GM19463 (cell line): ENCODE results near the gene CAMK1G.

Experiments
- ATAC-seq: cut with Tn5 transposase; IDR thresholded peaks from one replicate; pipeline ENCODE4 v1.9.1; 2021; ENCODE audit warnings: mild to moderate bottlenecking, moderate library complexity; ENCODE audit not compliant: unreplicated experiment

Gene CAMK1G

GRCh38 chr1:209597499-209597898 lies 14.0 kb downstream of the CAMK1G start:
- no peak for ATAC-seq

GRCh38 chr1:209598227-209598626 lies 14.7 kb downstream of the CAMK1G start:
- ATAC-seq: no peak

- no peak for ATAC-seq
These were observed 17.0 kb downstream of the CAMK1G start for GRCh38 chr1:209600541-209600940.

- peak; percentile 81 for ATAC-seq
These were observed 18.5 kb downstream of the CAMK1G start for GRCh38 chr1:209601809-209602657.

- ATAC-seq: no peak
These were observed 20.4 kb downstream of the CAMK1G start for GRCh38 chr1:209603877-209604276.

- ATAC-seq: peak; percentile 95
These were observed 23.7 kb downstream of the CAMK1G start for GRCh38 chr1:209607102-209607794.

- peak; percentile 21 for ATAC-seq
These were observed 24.3 kb downstream of the CAMK1G start for GRCh38 chr1:209607795-209608178.

- no peak for ATAC-seq
These were observed 25.7 kb downstream of the CAMK1G start for GRCh38 chr1:209609041-209609790.

GRCh38 chr1:209609791-209610630 lies 26.5 kb downstream of the CAMK1G start:
- ATAC-seq: no peak

GRCh38 chr1:209610631-209610905 lies 27.1 kb downstream of the CAMK1G start:
- ATAC-seq: no peak

- ATAC-seq: no peak
These were observed 28.5 kb downstream of the CAMK1G start for GRCh38 chr1:209611771-209612570.

GRCh38 chr1:209612646-209613399 lies 29.3 kb downstream of the CAMK1G start:
- no peak for ATAC-seq

GRCh38 chr1:209613400-209614150 lies 30.1 kb downstream of the CAMK1G start:
- ATAC-seq: no peak

GRCh38 chr1:209614151-209614420 lies 30.6 kb downstream of the CAMK1G start:
- no peak for ATAC-seq

- ATAC-seq: no peak
These were observed 31.4 kb downstream of the CAMK1G start for GRCh38 chr1:209614906-209615305.

- no peak for ATAC-seq
These were observed 33.0 kb downstream of the CAMK1G start for GRCh38 chr1:209616366-209617046.

- ATAC-seq: no peak
These were observed 33.6 kb downstream of the CAMK1G start for GRCh38 chr1:209617047-209617673.

GRCh38 chr1:209617755-209618154 lies 34.2 kb downstream of the CAMK1G start:
- ATAC-seq: no peak
